Measurements from ENCODE around the gene LRRK1.

LRRK1 gene

GRCh38 chr15:101038327-101039003 is 119.3 kb downstream of the LRRK1 start:
- H4K8ac ChIP-seq (ENCODE audit: low read depth, low read length): no peak overlapping the region
- H2BK120ac ChIP-seq (ENCODE audit: low read depth, low read length): no peak overlapping the region
- H2BK5ac ChIP-seq (ENCODE audit: low read length): no peak overlapping the region
- no peak overlapping the region for H3K4ac ChIP-seq (ENCODE audit: low read length)
- no peaks in the 10 kb centered on the region for H3K4me1 ChIP-seq (ENCODE audit: control insufficient read depth in 2 of 2, insufficient read depth in 1 of 2, low read depth in 1 of 2, low read length in 2 of 2)
- peaks cover 6 to 16% of the 10 kb centered on the region in 2 donors for H3K9me3 ChIP-seq (replicated peaks in 1 of 2; ENCODE audit: control insufficient read depth in 2 of 2, insufficient read depth in 1 of 2, low read depth in 1 of 2, low read length in 2 of 2)
- no peak overlapping the region for H3K9ac ChIP-seq (ENCODE audit: low read depth, low read length, poor library complexity)
- no peak for DNase-seq (ENCODE audit: low spot score)
- H3K14ac ChIP-seq (ENCODE audit: low read length): no peak overlapping the region
- H3K23ac ChIP-seq (ENCODE audit: low read depth, low read length, poor library complexity): no peak overlapping the region
- H2BK12ac ChIP-seq (ENCODE audit: low read length): no peak overlapping the region
- H4K91ac ChIP-seq (ENCODE audit: low read depth, low read length, poor library complexity): no peak overlapping the region
- no peak overlapping the region for H3K4me2 ChIP-seq (ENCODE audit: insufficient read depth, low read length, poor library complexity, severe bottlenecking)
- H3K36me3 ChIP-seq (replicated peaks in 1 of 2; ENCODE audit: control insufficient read depth in 2 of 2, insufficient read depth in 2 of 2, low read length in 2 of 2): no peaks in the 10 kb centered on the region
- peaks cover 1% of the 10 kb centered on the region for H3K79me1 ChIP-seq (ENCODE audit: low read depth, low read length)
- no peak overlapping the region for H3K18ac ChIP-seq (ENCODE audit: low read length)
- H2AFZ ChIP-seq (ENCODE audit: low read length): peak overlapping the region; percentile 28
- H3K27me3 ChIP-seq (ENCODE audit: control insufficient read depth in 3 of 3, insufficient read depth in 3 of 3, low read depth in 1 of 3, low read length in 3 of 3): no peaks in the 10 kb centered on the region
- H3K27ac ChIP-seq (replicated peaks; ENCODE audit: low read length): no peak overlapping the region
- H3K4me3 ChIP-seq (ENCODE audit: low read length in 2 of 2): no peak overlapping the region
- H2BK15ac ChIP-seq (ENCODE audit: low read length): no peak overlapping the region
- no peak overlapping the region for H2AK5ac ChIP-seq (ENCODE audit: low read depth, low read length)
- no CpG with 5 or more reads among the region's 6 CpGs for WGBS, 2 donors (ENCODE audit: extremely low coverage in 2 of 2, insufficient read length in 2 of 2, insufficient replicate concordance in 1 of 2)

GRCh38 chr15:101039461-101039860 is 120.3 kb downstream of the LRRK1 start:
- Histone ChIP-seq H3K14ac (ENCODE audit: low read length) (no peak overlapping the region), H2BK120ac (ENCODE audit: low read depth, low read length) (no peak overlapping the region), H3K27ac (replicated peaks; ENCODE audit: low read length) (no peak overlapping the region), H3K27me3 (ENCODE audit: control insufficient read depth in 3 of 3, insufficient read depth in 3 of 3, low read depth in 1 of 3, low read length in 3 of 3) (no peaks in the 10 kb centered on the region), H4K91ac (ENCODE audit: low read depth, low read length, poor library complexity) (no peak overlapping the region), H2BK5ac (ENCODE audit: low read length) (no peak overlapping the region), H2BK12ac (ENCODE audit: low read length) (no peak overlapping the region), H3K4me2 (ENCODE audit: insufficient read depth, low read length, poor library complexity, severe bottlenecking) (no peak overlapping the region), H3K4ac (ENCODE audit: low read length) (no peak overlapping the region), H2BK15ac (ENCODE audit: low read length) (no peak overlapping the region), H3K9ac (ENCODE audit: low read depth, low read length, poor library complexity) (no peak overlapping the region), H3K18ac (ENCODE audit: low read length) (no peak overlapping the region), H3K4me1 (ENCODE audit: control insufficient read depth in 2 of 2, insufficient read depth in 1 of 2, low read depth in 1 of 2, low read length in 2 of 2) (no peaks in the 10 kb centered on the region), H3K23ac (ENCODE audit: low read depth, low read length, poor library complexity) (no peak overlapping the region), H3K36me3 (replicated peaks in 1 of 2; ENCODE audit: control insufficient read depth in 2 of 2, insufficient read depth in 2 of 2, low read length in 2 of 2) (no peaks in the 10 kb centered on the region), H4K8ac (ENCODE audit: low read depth, low read length) (no peak overlapping the region), H3K79me1 (ENCODE audit: low read depth, low read length) (peaks cover 1% of the 10 kb centered on the region), H2AK5ac (ENCODE audit: low read depth, low read length) (no peak overlapping the region), H2AFZ (ENCODE audit: low read length) (no peak overlapping the region), H3K9me3 (replicated peaks in 1 of 2; ENCODE audit: control insufficient read depth in 2 of 2, insufficient read depth in 1 of 2, low read depth in 1 of 2, low read length in 2 of 2) (peaks cover 6 to 15% of the 10 kb centered on the region in 2 donors), H3K4me3 (ENCODE audit: low read length in 2 of 2) (no peak overlapping the region)
- DNase-seq (ENCODE audit: low spot score): no peak
- no CpG with 5 or more reads among the region's 3 CpGs for WGBS, 2 donors (ENCODE audit: extremely low coverage in 2 of 2, insufficient read length in 2 of 2, insufficient replicate concordance in 1 of 2)

- Histone ChIP-seq H2BK5ac (ENCODE audit: low read length) (no peak overlapping the region), H3K9ac (ENCODE audit: low read depth, low read length, poor library complexity) (no peak overlapping the region), H3K23ac (ENCODE audit: low read depth, low read length, poor library complexity) (peak overlapping the region; percentile 34), H3K27ac (replicated peaks; ENCODE audit: low read length) (no peak overlapping the region), H4K91ac (ENCODE audit: low read depth, low read length, poor library complexity) (peak overlapping the region; percentile 67), H3K4me1 (ENCODE audit: control insufficient read depth in 2 of 2, insufficient read depth in 1 of 2, low read depth in 1 of 2, low read length in 2 of 2) (peaks cover 0 to 4% of the 10 kb centered on the region in 2 donors), H4K8ac (ENCODE audit: low read depth, low read length) (no peak overlapping the region), H3K27me3 (ENCODE audit: control insufficient read depth in 3 of 3, insufficient read depth in 3 of 3, low read depth in 1 of 3, low read length in 3 of 3) (no peaks in the 10 kb centered on the region), H2BK120ac (ENCODE audit: low read depth, low read length) (no peak overlapping the region), H3K9me3 (replicated peaks in 1 of 2; ENCODE audit: control insufficient read depth in 2 of 2, insufficient read depth in 1 of 2, low read depth in 1 of 2, low read length in 2 of 2) (peaks cover 0 to 2% of the 10 kb centered on the region in 2 donors), H3K4ac (ENCODE audit: low read length) (no peak overlapping the region), H2BK12ac (ENCODE audit: low read length) (no peak overlapping the region), H3K79me1 (ENCODE audit: low read depth, low read length) (no peaks in the 10 kb centered on the region), H3K4me2 (ENCODE audit: insufficient read depth, low read length, poor library complexity, severe bottlenecking) (no peak overlapping the region), H2AK5ac (ENCODE audit: low read depth, low read length) (no peak overlapping the region), H2BK15ac (ENCODE audit: low read length) (no peak overlapping the region), H3K18ac (ENCODE audit: low read length) (no peak overlapping the region), H2AFZ (ENCODE audit: low read length) (no peak overlapping the region), H3K36me3 (replicated peaks in 1 of 2; ENCODE audit: control insufficient read depth in 2 of 2, insufficient read depth in 2 of 2, low read length in 2 of 2) (no peaks in the 10 kb centered on the region), H3K14ac (ENCODE audit: low read length) (no peak overlapping the region), H3K4me3 (ENCODE audit: low read length in 2 of 2) (no peak overlapping the region)
- WGBS, 2 donors (ENCODE audit: extremely low coverage in 2 of 2, insufficient read length in 2 of 2, insufficient replicate concordance in 1 of 2): no CpG with 5 or more reads among the region's 4 CpGs
- no peak for DNase-seq (ENCODE audit: low spot score)
These were observed 123.2 kb downstream of the LRRK1 start for GRCh38 chr15:101042320-101042719.

- H3K4me3 ChIP-seq (ENCODE audit: low read length in 2 of 2): no peak overlapping the region
- no CpG with 5 or more reads among the region's 5 CpGs for WGBS, 2 donors (ENCODE audit: extremely low coverage in 2 of 2, insufficient read length in 2 of 2, insufficient replicate concordance in 1 of 2)
- H2BK5ac ChIP-seq (ENCODE audit: low read length): no peak overlapping the region
- DNase-seq (ENCODE audit: low spot score): no peak
- no peak overlapping the region for H2BK120ac ChIP-seq (ENCODE audit: low read depth, low read length)
- H2AFZ ChIP-seq (ENCODE audit: low read length): no peak overlapping the region
- H3K23ac ChIP-seq (ENCODE audit: low read depth, low read length, poor library complexity): no peak overlapping the region
- no peak overlapping the region for H2BK15ac ChIP-seq (ENCODE audit: low read length)
- peak overlapping the region; percentile 34 for H2AK5ac ChIP-seq (ENCODE audit: low read depth, low read length)
- H3K4me1 ChIP-seq (ENCODE audit: control insufficient read depth in 2 of 2, insufficient read depth in 1 of 2, low read depth in 1 of 2, low read length in 2 of 2): peaks cover 0 to 7% of the 10 kb centered on the region in 2 donors
- no peaks in the 10 kb centered on the region for H3K36me3 ChIP-seq (replicated peaks in 1 of 2; ENCODE audit: control insufficient read depth in 2 of 2, insufficient read depth in 2 of 2, low read length in 2 of 2)
- H3K4me2 ChIP-seq (ENCODE audit: insufficient read depth, low read length, poor library complexity, severe bottlenecking): no peak overlapping the region
- no peak overlapping the region for H3K4ac ChIP-seq (ENCODE audit: low read length)
- H3K9me3 ChIP-seq (replicated peaks in 1 of 2; ENCODE audit: control insufficient read depth in 2 of 2, insufficient read depth in 1 of 2, low read depth in 1 of 2, low read length in 2 of 2): peaks cover 0 to 2% of the 10 kb centered on the region in 2 donors
- H4K91ac ChIP-seq (ENCODE audit: low read depth, low read length, poor library complexity): no peak overlapping the region
- H3K14ac ChIP-seq (ENCODE audit: low read length): no peak overlapping the region
- H3K79me1 ChIP-seq (ENCODE audit: low read depth, low read length): no peaks in the 10 kb centered on the region
- no peak overlapping the region for H3K18ac ChIP-seq (ENCODE audit: low read length)
- H3K27me3 ChIP-seq (ENCODE audit: control insufficient read depth in 3 of 3, insufficient read depth in 3 of 3, low read depth in 1 of 3, low read length in 3 of 3): no peaks in the 10 kb centered on the region
- no peak overlapping the region for H3K27ac ChIP-seq (replicated peaks; ENCODE audit: low read length)
- no peak overlapping the region for H2BK12ac ChIP-seq (ENCODE audit: low read length)
- no peak overlapping the region for H3K9ac ChIP-seq (ENCODE audit: low read depth, low read length, poor library complexity)
- no peak overlapping the region for H4K8ac ChIP-seq (ENCODE audit: low read depth, low read length)
These were observed 123.9 kb downstream of the LRRK1 start for GRCh38 chr15:101043011-101043410.

Data from neuronal stem cell (in vitro differentiated cells).